MCF 10A (cell line): ENCODE data around the gene TMEM114. TPM values are rescaled to one million over a fixed set of nuclear protein-coding genes. Genes with fewer than 3 reads are reported as not detected.

Experiments
- Bru-seq: library from RNA; stranded (reverse); fragments of 400-500 nt; gene quantifications from one replicate; lab custom pipeline; 2021; lab: Mats Ljungman, UMichigan
- BruChase-seq, 2 experiments: library from RNA; stranded (reverse); fragments of 400-500 nt; gene quantifications; one replicate each; lab custom pipeline; 2021; lab: Mats Ljungman, UMichigan
- BruUV-seq: library from RNA; stranded (reverse); fragments of 400-500 nt; replicated peaks from 2 replicates; lab custom pipeline; 2021; lab: Mats Ljungman, UMichigan
- CTCF ChIA-PET: fragments of 300-600 bp; sonication (Branson Sonifier 250); formaldehyde crosslinking; extraction: SDS; loops from one replicate; lab custom pipeline; 2021; ENCODE audit warnings: antibody characterized with exemption, inconsistent platforms; lab: Yijun Ruan, JAX
- POLR2A ChIA-PET: fragments of 300-600, 350-650 bp; sonication (Branson Sonifier 250); formaldehyde crosslinking; extraction: SDS; loops from one replicate; lab custom pipeline; 2020; ENCODE audit warnings: antibody characterized with exemption, inconsistent platforms; lab: Yijun Ruan, JAX
- DNase-seq: peaks from one replicate; pipeline ENCODE4 v3.0.0-alpha.2; 2018; ENCODE audit not compliant: unreplicated experiment
- H3K27ac Mint-ChIP-seq: one replicate; pipeline ENCODE4 v1.8.0; 2022; ENCODE audit warnings: mild to moderate bottlenecking, low read depth, mixed read lengths; ENCODE audit not compliant: unreplicated experiment
- H3K27me3 Mint-ChIP-seq: one replicate; pipeline ENCODE4 v1.8.0; 2022; ENCODE audit warnings: mixed read lengths; ENCODE audit not compliant: insufficient read depth, unreplicated experiment
- H3K36me3 Mint-ChIP-seq: one replicate; pipeline ENCODE4 v1.8.0; 2022; ENCODE audit warnings: mild to moderate bottlenecking, moderate library complexity, mixed read lengths; ENCODE audit not compliant: insufficient read depth, unreplicated experiment
- H3K4me1 Mint-ChIP-seq: one replicate; pipeline ENCODE4 v1.8.0; 2022; ENCODE audit warnings: mixed read lengths; ENCODE audit not compliant: insufficient read depth, unreplicated experiment
- H3K4me3 Mint-ChIP-seq: one replicate; pipeline ENCODE4 v1.8.0; 2022; ENCODE audit warnings: mild to moderate bottlenecking, moderate library complexity, mixed read lengths; ENCODE audit not compliant: unreplicated experiment
- H3K9me3 Mint-ChIP-seq: one replicate; pipeline ENCODE4 v1.8.0; 2022; ENCODE audit warnings: mixed read lengths; ENCODE audit not compliant: unreplicated experiment
- intact Hi-C: fragments of 100-400 bp; cut with micrococcal nuclease; formaldehyde crosslinking; loops from 2 replicates; pipeline ENCODE4 v1.14.1; 2022
- long read RNA-seq: library from polyadenylated mRNA; stranded (forward); transcript quantifications from one replicate; pipeline ENCODE4 v2.0.0, GENCODE V29; 2022
- total RNA-seq: library from RNA; stranded (reverse); gene quantifications from 2 replicates; pipeline ENCODE4 v1.2.3, GENCODE V29; 2022
- TF ChIP-seq, protein P1 (sequence below): fragments of 200-600 bp; IDR thresholded peaks from one replicate; pipeline ENCODE4 v1.8.0; 2022; ENCODE audit warnings: antibody characterized with exemption, mild to moderate bottlenecking; ENCODE audit not compliant: unreplicated experiment

Gene TMEM114
- not detected in 2 replicates for total RNA-seq
- Bru-seq, nascent RNA = not detected
- BruChase-seq, experiment 1, labeled RNA remaining after a 6-hour chase = percentile 5 among the genes with signal in this experiment
- not detected for BruChase-seq, experiment 2, labeled RNA remaining after a 2-hour chase
- long read RNA-seq = 0 reads

GRCh38 chr16:8589900-8590688, at the start of gene TMEM114:
Gene TMEM114, minus strand, starts transcription at chr16:8590511. Its CDS starts 673 bp downstream, at chr16:8589838.
- Mint-ChIP-seq H3K4me3 (no peak within 1 kb of the TSS), H3K4me1 (peaks cover 6% of the 10 kb centered on the region), H3K27me3 (peaks cover 10% of the 10 kb centered on the region), H3K27ac (no peak within 1 kb of the TSS), H3K36me3 (no peaks in the 10 kb centered on the region), H3K9me3 (no peaks in the 10 kb centered on the region)
- TF ChIP-seq, protein P1, sequence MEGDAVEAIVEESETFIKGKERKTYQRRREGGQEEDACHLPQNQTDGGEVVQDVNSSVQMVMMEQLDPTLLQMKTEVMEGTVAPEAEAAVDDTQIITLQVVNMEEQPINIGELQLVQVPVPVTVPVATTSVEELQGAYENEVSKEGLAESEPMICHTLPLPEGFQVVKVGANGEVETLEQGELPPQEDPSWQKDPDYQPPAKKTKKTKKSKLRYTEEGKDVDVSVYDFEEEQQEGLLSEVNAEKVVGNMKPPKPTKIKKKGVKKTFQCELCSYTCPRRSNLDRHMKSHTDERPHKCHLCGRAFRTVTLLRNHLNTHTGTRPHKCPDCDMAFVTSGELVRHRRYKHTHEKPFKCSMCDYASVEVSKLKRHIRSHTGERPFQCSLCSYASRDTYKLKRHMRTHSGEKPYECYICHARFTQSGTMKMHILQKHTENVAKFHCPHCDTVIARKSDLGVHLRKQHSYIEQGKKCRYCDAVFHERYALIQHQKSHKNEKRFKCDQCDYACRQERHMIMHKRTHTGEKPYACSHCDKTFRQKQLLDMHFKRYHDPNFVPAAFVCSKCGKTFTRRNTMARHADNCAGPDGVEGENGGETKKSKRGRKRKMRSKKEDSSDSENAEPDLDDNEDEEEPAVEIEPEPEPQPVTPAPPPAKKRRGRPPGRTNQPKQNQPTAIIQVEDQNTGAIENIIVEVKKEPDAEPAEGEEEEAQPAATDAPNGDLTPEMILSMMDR = no peak
- no peak for DNase-seq
- CTCF ChIA-PET = interaction anchor here (0.6 to 1.1 kb wide), 3 partner anchors 15 to 282 kb away, joined by 3 to 6 read pairs (median 5); no protein-coding TSS in a partner anchor
- POLR2A ChIA-PET = no interaction called here
- BruUV-seq = no TSS peak
- intact Hi-C loops = no loop called here

DNA sequence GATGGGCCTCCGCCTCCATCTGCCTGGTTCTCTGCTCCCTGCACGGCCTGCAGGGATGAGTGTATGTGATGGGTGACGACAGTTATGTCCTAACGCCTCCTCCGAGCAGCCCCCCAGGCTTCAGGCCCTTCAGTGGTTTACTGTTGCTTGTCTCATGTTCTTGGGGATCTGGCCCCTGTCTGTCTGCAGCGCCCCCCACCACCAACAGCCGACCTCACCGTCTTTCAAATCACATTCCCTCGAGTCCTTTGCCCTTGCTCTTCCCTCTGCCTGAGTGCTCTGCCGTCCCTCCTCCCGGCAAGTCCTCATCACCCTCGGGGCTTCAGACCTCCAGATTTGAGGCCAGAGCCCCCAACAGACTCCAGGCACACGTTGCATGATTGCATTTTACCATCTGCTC, 49.4 kb upstream of the TMEM114 start:
- Mint-ChIP-seq H3K36me3 (peaks cover 91% of the 10 kb centered on the region), H3K4me1 (no peaks in the 10 kb centered on the region), H3K4me3 (no peak overlapping the region), H3K27me3 (no peaks in the 10 kb centered on the region), H3K9me3 (no peaks in the 10 kb centered on the region), H3K27ac (no peak overlapping the region)
- POLR2A ChIA-PET = no interaction called here
- BruUV-seq = no TSS peak
- DNase-seq = no peak
- intact Hi-C loops = loop anchor here (5.0 kb wide), 1 partner anchor 72 kb away; no protein-coding TSS in a partner anchor
- TF ChIP-seq, protein P1 = no peak
- CTCF ChIA-PET = interaction anchor here (0.7 to 5.2 kb wide), 3 partner anchors 67 to 1116 kb away, joined by 3 to 39 read pairs (median 3); no protein-coding TSS in a partner anchor

DNA sequence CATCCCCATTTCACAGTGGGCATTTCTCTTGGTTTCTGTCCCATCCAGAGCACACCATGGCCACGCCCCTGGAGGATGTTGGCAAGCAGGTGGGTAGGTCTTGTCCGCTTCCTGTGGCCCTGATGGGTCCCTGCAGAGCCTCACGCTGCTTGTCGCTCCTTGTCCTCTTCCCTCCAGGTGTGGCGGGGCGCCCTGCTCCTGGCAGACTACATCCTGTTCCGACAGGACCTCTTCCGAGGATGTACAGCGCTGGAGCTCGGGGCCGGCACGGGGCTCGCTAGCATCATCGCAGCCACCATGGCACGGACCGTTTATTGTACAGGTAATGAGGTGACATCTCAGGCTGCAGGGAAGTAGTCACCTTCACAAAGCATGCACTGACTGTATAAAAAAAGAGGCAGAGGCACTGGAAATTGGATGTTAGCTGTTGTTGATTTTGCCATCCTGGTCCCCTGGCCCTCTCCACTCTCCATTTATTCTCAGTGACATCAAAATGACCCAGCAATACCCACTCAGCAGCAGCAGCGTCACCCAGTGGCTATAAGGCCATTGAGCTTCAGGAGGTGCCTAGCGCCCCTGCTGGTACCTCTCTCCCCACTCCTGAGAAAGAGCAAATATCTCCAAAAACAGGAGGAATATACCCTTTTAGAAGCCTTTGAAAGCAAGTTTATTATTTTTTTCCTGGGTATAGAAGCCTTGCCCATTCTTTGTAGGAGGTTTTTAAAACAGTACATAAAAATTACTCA, 44.9 kb upstream of the TMEM114 start:
- no peak overlapping the region for H3K4me3 Mint-ChIP-seq
- H3K9me3 Mint-ChIP-seq = no peaks in the 10 kb centered on the region
- intact Hi-C loops = loop anchor here (5.0 kb wide), 1 partner anchor 68 kb away; no protein-coding TSS in a partner anchor
- TF ChIP-seq, protein P1 = peak; percentile 31
- H3K27me3 Mint-ChIP-seq = no peaks in the 10 kb centered on the region
- DNase-seq = no peak
- no TSS peak for BruUV-seq
- ChIA-PET CTCF (interaction anchor here (0.6 to 5.2 kb wide), 9 partner anchors 12 to 401 kb away, joined by 3 to 39 read pairs (median 4); no protein-coding TSS in a partner anchor), POLR2A (no interaction called here)
- H3K27ac Mint-ChIP-seq = no peak overlapping the region
- H3K36me3 Mint-ChIP-seq = peaks cover 81% of the 10 kb centered on the region
- no peaks in the 10 kb centered on the region for H3K4me1 Mint-ChIP-seq
